Stimulated activated CD4-positive, alpha-beta T cell treated with anti-CD3 and anti-CD28 coated beads, Interleukin-2, amount 100 ng/mL, for 48 hours (primary cell): ENCODE data around the gene EXOSC1.
A peak's percentile ranks its signal among the peaks of the same experiment; 100 is the strongest.
"Not testable (repeated sequence)": the region's sequence is repeated elsewhere in the genome, so short reads cannot be mapped to it uniquely, and the experiment has no call there.

Experiments used
- DNase-seq, 2 donors: peaks; one replicate each; pipeline ENCODE4 v3.0.0-alpha.2; 2020

Gene EXOSC1

DNA sequence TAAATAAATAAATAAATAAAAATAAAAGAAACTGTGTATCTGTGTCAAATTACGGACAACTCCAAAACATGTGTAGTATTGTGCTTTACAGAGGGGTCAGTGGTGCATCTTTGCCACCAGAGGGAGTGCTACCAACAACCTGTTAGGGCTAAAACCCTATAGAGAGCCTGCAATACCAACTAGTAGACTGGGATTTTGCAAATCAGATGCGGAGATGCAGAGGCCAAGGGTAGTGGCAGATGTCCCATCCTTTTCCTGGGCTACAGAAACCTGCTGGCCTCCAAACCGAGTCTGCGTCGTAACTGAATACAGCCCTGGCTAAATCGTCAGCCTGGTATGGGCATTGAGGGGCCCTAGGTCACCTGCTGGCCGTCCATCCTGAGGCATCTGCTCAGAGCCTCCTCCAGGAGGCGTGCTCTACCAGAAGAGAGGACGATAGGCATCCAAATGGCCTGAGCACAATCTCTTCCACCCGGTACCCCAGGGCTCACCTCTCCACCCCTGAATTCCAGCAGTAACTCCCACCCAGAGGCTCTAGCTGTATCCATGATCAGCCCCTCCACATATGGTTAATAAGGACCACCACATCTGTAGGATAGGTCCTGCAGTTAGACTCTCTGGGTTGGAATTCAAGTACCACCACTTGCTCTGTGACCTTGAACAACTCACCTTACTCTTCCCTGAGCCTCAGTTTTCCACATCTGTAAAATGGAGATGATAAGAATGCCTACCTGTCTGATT, 38.4 kb downstream of the EXOSC1 start:
- DNase-seq: peak in 1 of 2 donors; percentile 54

DNA sequence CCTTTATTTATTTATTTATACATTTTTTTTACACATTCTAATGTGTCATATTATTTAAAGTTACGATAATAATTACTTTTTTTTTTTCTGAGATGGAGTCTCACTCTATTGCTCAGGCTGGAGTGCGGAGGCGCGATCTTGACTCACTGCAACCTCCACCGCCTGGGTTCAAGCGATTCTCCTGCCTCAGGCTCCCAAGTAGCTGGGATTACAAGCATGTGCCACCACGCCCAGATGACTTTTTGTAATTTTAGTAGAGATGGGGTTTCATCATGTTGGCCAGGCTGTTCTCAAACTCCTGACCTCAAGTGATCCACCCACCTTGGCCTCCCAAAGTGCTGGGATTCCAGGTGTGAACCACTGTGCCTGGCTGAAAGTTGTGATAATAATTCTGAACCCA, 39.3 kb downstream of the EXOSC1 start:
- DNase-seq: not testable (repeated sequence)

GRCh38 chr10:97406064-97406463, 39.7 kb downstream of the EXOSC1 start:
- DNase-seq: no peak

- no peak for DNase-seq
Observed at GRCh38 chr10:97404044-97404443, 41.8 kb downstream of the EXOSC1 start.

DNA sequence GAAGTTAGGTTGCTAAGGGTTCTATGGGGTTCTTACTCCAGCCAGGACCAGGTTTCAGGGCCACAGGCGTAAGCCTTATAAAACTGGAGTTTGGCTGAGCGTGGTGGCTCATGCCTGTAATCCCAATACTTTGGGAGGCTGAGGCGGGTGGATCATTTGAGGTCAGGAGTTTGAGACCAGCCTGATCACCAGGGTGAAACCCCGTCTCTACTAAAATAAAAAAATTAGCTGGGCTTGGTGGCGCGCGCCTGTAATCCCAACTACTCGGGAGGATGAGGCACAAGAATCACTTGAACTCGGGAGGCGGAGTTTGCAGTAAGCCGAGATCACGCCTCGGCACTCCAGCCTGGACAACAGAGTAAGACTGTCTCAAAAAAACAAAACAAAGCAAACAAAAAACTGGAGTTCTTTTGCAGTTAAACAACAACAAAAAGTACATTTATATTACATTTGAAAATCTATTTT, 44.3 kb downstream of the EXOSC1 start:
- DNase-seq: no peak

DNA sequence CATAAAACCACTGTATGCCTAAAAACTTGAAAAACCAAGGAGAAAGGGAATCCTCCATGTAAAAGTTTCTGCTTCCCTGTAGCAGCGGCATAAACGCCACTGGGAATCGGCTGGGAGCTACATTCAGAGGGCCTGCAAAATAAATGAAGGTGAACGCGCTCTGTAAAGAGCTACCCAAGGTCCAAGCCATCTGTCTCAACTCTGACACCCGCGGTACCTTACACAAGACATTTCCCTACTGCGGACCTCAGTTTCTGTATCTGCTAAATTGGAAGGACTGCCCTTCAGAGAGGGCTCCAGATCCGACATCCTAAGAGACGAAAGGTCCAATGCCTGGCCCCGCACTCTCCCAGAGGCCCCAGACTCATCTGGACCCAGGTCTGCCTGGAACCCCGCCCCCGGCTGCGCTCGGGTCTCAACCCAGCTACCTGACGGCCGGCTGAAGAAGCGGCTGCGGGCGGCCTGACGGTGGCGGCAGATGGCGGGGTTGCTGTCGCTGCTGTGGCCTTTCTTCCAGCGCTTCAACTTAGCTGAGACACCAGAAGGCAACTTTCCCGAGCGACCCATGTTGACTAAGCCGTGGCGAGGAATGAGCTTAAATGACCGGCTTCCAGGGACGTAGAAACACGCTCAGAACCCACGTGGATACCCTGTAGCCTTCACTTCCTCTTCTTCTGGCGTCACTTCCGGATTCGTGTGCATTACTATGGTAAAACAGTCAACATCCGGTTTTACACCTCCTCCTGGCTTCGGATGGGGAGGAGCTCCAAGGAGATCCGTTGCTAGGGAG, 44.9 kb downstream of the EXOSC1 start, which contains the start of gene RRP12:
RRP12 (minus strand) TSS at position 676 of the 790 bp plus-strand sequence; CDS start at position 567, 109 bp downstream.
- DNase-seq: peak; percentile 67 to 79

DNA sequence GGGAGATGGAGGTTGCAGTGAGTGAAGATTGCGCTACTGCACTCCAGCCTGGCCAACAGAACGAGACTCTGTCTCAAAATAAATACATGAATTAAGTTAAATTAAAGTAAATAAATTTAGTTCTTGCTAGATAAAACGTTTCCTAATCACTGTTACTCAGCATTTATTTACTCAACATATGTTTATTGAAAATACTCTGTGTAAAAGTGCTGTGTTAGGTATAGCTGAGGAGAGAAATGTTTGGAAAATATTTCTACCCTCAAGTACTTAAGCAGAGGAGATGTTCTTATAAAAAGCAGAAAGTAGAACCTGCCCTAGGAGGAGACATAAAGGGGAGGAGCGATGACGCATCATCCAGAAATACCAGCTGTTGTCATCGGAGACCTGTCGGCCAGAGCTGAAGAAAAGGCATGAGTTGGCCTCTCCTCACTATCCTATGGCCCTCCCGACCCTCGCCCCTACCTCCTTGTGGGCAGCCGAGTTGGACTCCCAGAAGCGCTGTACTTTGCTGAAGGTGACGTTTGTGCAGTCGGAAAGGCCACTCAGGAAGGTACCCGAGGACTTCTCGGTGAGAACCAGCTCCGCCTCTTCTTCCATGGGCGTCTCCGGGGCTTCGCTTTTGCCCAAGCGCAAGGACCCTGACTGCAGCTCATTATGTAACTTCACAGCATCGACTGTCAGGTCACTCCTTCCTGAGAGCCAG, 45.8 kb downstream of the EXOSC1 start:
- DNase-seq: no peak

DNA sequence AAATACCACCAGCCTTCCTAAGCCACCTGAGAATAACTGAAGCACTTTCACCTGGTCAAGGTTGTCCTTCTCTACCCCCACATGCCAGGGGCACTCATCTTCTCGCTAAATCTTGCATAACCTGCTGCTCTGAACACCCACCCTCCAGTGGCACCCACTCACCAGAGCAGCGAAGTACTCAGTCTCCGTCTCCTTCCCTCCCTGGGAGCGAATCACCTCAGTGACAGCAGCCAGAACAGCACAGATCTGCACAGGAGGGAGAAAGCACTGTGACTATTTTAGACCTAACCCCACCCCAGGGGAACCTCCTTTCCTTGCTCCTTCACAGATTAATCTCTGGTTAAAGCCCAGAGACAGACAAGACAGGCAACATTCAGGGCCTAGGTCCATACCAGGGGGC, 49.8 kb downstream of the EXOSC1 start:
- DNase-seq: no peak

- DNase-seq: no peak
Observed at GRCh38 chr10:97393034-97393573, 52.7 kb downstream of the EXOSC1 start.

- DNase-seq: no peak
Observed at GRCh38 chr10:97390091-97390490, 55.7 kb downstream of the EXOSC1 start.

DNA sequence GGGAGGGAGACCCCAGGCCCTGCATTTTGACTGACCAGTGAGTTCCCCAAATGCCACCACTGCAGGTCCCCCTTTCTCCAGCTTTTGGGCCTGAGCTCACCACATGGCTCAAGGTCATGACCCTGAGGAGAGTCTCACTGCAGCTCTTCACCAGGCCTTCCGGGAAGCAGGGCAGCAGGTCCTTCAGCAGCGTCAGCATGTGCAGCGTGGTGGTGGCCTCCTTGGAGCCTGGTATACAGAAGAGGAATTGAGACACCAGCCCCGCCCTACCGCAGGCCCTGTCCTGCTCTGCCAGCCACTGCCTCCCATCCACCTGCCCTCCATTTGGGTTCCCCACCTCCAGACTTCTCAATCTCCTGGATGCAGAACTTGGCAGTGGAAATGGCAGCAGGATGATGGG, 57.7 kb downstream of the EXOSC1 start:
- no peak for DNase-seq
